GM19193 (cell line): Measurements from ENCODE around the gene KDF1.

ENCODE experiments used
- POLR2A ChIP-seq: IDR thresholded peaks from 4 replicates; pipeline ENCODE4 v1.6.1; 2011; ENCODE audit not compliant: insufficient read depth, insufficient read length; ENCODE audit errors: extremely low read depth

KDF1 gene

GRCh38 chr1:26976621-26977510 is 16.6 kb upstream of the KDF1 start:
- TF ChIP-seq POLR2A: no peak

DNA sequence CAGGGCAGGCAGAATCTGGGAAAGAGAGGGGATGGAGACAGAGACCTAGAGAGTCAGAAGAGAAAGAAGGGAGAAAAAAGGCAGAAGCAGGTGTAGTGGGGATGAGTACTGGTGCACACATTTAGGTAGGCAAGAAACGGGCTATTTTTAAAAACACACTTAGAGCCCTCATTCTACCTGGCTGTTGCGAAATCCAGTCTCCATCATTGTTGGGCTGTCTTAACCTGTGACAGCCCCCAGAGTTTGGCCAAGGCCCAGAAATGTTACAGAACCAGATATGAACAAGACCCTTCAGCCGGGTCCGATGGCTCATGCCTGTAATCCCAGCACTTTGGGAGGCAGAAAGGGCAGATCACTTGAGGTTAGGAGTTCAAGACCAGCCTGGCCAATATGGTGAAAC is 12.6 kb upstream of the KDF1 start:
- TF ChIP-seq POLR2A: no peak

GRCh38 chr1:26972390-26972789 is 12.1 kb upstream of the KDF1 start:
- no peak for TF ChIP-seq POLR2A

DNA sequence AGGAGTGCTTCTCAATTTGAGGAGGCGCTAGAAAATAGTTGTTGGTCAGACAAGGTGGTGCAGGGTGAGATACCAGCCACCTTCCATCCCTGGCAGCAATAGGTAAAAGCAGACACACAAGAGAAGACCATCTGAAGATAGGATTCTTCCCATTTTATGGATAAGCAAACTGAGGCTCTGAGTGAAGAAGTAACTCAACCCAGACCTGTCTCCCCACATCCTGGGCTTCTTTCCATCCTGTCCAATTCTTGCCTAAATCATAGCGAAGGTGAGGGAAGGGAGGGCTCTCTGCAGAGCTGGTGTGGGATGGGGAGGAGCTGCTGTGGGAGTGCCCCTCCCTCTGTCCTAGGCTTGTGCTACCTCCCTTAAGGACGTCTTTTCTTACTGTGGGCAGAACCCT is 11.3 kb upstream of the KDF1 start:
- no peak for TF ChIP-seq POLR2A

- TF ChIP-seq POLR2A: no peak
These were observed 10.5 kb upstream of the KDF1 start for GRCh38 chr1:26970810-26971209.

GRCh38 chr1:26965628-26966027 is 5.4 kb upstream of the KDF1 start:
- no peak for TF ChIP-seq POLR2A

DNA sequence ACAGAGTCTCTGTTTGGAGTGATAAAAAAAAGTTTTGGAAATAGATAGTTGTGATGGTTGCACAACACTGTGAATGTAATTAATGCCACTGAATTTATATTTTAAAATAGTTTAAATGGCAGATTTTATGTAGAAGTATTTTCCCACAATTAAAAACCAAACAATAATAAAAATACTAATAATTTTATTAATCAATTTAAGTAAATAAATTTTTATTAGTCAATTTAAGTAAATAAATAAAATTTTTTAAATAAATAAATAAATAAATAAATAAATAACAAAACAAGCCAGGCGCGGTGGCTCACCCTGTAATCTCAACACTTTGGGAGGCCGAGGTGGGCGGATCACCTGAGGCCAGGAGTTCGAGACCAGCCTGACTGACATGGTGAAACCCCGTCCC is 4.9 kb upstream of the KDF1 start:
- TF ChIP-seq POLR2A: no peak

DNA sequence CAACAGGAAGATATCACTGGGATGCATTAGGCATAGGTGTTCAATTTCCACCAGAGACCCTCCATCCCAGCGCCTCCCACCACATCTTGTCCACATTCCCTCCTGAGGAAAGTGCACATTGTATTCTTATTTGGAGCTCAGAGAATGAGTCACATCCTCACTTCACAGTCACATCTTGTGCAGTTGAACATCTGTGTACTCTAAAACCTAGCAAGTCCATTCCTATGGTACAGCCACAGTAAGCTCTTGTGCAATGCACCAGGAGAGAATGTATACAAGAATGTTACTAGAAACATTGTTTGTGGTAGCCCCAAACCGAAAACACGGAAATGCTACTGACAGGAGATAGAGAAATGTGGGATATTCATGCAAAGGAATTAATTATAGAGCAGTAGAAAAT is 1.6 kb upstream of the KDF1 start:
- no peak for TF ChIP-seq POLR2A

- TF ChIP-seq POLR2A: no peak
These were observed 328 bp upstream of the KDF1 start for GRCh38 chr1:26960625-26960966.

DNA sequence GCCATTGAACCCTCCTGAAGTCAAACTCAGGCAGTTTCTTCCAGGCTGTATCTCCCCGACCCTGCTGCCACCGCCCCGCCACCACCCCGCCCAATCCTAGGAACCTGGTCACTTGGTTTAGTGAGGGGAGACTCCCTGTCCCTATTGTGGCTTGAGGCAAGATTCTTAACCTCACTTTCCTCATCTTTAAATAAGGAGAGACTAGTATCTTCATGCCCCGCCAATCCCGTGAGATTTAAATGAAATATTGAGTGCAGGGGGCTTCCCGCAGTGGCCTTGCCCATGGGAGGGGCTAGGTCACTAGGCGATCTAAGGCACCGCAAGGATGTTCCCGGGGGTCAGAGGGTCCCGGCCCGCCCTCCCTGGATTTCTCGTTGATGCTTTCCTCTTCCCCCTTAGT is 998 bp downstream of the KDF1 start:
- no peak for TF ChIP-seq POLR2A

GRCh38 chr1:26957306-26957705 is 3.0 kb downstream of the KDF1 start:
- no peak for TF ChIP-seq POLR2A

- no peak for TF ChIP-seq POLR2A
These were observed 3.9 kb downstream of the KDF1 start for GRCh38 chr1:26956321-26956720.

- TF ChIP-seq POLR2A: no peak
These were observed 6.9 kb downstream of the KDF1 start for GRCh38 chr1:26953374-26953773.

DNA sequence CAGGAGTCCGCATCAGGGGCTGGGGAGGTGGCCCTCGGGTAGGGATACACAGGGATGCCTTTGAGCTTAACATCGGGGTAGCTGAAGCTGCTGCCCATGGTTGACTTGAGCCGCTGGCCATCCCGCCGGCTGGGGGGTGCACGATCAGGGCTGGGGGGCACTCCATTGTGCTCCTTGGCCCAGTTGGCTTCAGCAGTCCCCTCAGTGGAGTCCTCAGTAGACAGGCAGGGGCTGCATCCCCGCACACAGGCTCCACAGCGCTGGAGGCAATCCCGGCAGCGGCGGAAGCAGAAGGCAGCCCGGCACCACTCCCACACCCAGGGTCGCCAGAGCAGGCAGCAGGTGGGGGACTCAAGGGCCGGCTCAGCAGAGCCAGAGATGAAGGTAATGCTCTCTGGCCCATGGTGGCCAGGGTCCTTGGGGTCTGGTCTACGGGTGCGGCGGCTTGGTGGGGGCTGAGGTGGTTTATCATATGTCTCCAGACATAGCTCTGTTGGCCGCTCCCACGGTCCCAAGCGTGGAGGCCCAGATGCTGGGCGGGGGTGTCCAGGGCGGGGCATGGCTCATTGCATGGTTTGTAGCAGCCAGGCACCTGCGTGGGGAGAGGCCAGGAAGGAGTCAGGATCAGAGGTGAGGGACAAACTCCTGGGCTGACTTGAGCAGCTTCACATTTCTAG is 8.3 kb downstream of the KDF1 start:
- no peak for TF ChIP-seq POLR2A

GRCh38 chr1:26951216-26951615 is 9.1 kb downstream of the KDF1 start:
- no peak for TF ChIP-seq POLR2A

- TF ChIP-seq POLR2A: no peak
These were observed 9.7 kb downstream of the KDF1 start for GRCh38 chr1:26950602-26951001.
